HG02870 (cell line): ENCODE results near the gene WDR37.
"Not testable (repeated sequence)": the region's sequence is repeated elsewhere in the genome, so short reads cannot be mapped to it uniquely, and the experiment has no call there.

Experiments used
- ATAC-seq: cut with Tn5 transposase; IDR thresholded peaks from one replicate; pipeline ENCODE4 v1.9.1; 2021; ENCODE audit warnings: mild to moderate bottlenecking, moderate library complexity; ENCODE audit not compliant: unreplicated experiment

The WDR37 gene

GRCh38 chr10:1040133-1040532 lies 16.1 kb upstream of the WDR37 start:
- ATAC-seq = no peak

DNA sequence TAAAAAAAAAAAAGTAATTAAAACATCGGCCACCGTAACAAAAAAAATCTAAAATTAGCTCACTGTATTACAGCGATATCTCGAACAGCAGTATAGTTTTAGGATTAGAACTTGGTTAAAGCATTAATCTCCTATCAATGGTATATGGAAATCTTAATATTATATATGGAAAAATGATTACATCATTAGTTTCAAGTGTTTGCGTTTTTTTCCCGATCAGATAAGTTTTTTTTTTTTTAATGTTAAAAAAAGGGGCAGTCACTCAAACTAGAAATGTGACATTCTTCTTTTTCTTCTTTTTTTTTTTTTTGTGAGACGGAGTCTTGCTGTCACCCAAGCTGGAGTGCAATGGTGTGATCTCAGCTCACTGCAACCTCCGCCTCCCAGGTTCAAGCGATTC lies 14.7 kb upstream of the WDR37 start:
- no peak for ATAC-seq

- peak; percentile 63 for ATAC-seq
These were observed 12.6 kb upstream of the WDR37 start for GRCh38 chr10:1043532-1043995.

DNA sequence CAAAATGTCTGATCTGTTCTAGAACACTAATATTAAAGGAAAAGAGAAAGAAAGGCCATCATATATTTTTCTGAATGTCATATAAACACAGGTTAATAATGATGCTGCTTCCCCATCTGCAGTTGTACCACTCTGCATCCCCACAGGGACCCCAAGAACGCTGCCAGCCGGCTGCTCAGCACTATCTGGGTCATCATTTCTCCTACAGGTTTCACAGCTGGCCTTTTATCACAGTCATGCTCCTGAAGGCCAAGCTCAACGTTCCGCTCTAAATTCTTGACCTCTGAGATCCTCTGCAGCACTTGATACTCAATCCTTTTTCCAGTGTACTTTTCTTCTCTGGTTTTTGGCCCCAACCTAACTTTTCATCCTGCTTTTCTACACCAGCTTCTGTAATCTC lies 12.0 kb upstream of the WDR37 start:
- no peak for ATAC-seq

DNA sequence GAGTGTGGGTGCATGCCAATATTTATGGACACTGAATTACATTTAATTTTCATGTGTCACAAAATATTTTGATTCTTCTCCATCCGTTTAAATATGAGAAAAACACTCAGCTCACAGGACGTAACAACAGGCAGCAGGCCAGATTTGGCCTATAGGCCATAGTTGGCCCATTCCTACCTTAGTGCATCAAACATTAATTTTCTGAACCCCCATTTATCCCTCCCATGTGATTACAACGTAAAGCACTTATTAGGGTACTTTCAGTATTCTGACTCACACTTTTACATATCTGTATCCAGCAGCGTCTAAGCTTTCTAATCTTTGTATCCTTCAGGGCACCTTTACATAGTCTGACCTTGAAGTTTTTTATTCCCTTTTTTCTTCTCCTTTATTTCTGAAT lies 11.2 kb upstream of the WDR37 start:
- ATAC-seq = no peak

DNA sequence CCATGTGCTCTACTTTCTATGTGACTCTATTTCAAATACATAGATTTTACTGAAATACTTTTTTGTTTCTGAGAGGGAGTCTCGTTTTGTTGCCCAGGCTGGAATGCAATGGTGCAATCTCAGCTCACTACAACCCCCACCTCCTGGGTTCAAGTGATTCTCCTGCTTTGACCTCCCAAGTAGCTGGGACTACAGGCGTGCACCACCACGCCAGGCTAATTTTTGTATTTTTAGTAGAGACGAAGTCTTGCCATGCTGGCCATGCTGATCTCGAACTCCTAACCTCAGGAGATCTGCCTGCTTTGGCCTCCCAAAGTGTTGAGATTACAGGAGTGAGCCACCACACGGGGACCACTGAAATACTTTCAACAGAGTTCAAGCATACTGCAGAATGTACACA lies 10.8 kb upstream of the WDR37 start:
- ATAC-seq = no peak

DNA sequence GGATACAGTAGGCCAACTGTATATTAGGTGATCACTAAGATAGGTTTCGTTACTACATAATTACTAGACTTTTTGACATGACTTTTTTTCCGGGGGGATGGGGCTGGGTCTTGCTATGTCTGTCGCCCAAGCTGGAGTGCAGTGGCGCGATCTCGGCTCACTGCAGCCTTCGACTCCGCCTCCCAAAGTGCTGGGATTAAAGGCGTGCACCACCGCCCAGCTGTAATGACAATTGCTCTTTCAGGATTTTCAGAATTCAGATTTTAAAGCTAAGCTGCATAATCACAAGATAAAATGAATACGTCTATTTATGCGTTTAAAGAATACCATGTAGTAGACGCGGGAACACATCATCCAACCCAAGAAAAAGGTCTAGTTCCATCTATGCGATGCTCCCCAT lies 8.2 kb upstream of the WDR37 start:
- no peak for ATAC-seq

- peak; percentile 9 for ATAC-seq
These were observed 7.8 kb upstream of the WDR37 start for GRCh38 chr10:1048349-1048731.

GRCh38 chr10:1048732-1049424 lies 7.3 kb upstream of the WDR37 start, which contains the start of gene IDI1:
Gene IDI1, minus strand, starts transcription at chr10:1049119. Its CDS starts 116 bp downstream, at chr10:1049003.
- ATAC-seq = peak; percentile 78

DNA sequence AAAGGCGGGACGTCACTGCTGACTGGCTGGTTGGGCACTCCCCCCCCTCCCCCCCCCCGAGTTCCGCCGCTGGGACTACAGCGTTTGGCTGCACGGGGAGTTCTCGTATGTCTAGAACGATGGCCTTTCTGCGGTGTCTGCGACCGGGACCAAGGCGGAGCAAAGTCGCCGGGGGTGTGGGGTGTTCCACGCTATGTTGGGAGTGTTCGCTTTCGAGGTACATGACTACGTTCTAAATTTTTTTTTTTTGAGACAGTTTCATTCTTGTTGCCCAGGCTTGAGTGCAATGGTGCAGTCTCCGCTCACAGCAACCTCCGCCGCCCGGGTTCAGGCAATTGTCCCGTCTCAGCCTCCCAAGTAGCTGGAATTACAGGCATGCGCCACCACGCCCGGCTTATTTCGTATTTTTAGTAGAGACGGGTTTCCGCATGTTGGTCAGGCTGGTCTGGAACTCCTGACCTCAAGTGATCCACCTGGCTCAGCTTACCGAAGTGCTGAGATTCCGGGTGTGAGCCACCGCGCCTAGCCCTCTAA lies 6.7 kb upstream of the WDR37 start:
- no peak for ATAC-seq

DNA sequence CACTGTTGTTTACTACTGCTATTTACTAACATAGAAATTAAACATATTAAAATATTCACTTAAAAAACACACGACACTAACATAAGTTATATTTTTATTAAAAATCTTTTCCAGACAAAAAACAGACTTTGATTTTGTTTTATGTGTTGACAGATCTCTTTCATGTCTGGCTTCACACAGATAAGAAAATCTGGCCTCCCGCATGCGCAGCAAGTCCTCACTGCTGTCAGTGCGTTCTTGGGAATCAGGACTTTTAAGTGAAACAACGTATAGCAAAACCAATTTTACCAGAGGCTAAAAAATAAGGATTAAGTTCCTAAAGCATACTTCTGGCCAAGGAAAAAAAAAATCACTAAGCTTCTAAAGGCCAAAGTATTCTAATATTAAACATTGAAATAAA lies 6.0 kb upstream of the WDR37 start:
- no peak for ATAC-seq

GRCh38 chr10:1050554-1050953 lies 5.6 kb upstream of the WDR37 start:
- no peak for ATAC-seq

- no peak for ATAC-seq
These were observed 1.5 kb upstream of the WDR37 start for GRCh38 chr10:1054684-1055083.

- ATAC-seq = peak; percentile 14
These were observed 997 bp downstream of the WDR37 start for GRCh38 chr10:1057106-1057657.

- no peak for ATAC-seq
These were observed 1.8 kb downstream of the WDR37 start for GRCh38 chr10:1058017-1058416.

- ATAC-seq = no peak
These were observed 3.7 kb downstream of the WDR37 start for GRCh38 chr10:1059902-1060301.

- no peak for ATAC-seq
These were observed 6.0 kb downstream of the WDR37 start for GRCh38 chr10:1061930-1062774.

GRCh38 chr10:1063232-1063865 lies 7.2 kb downstream of the WDR37 start:
- no peak for ATAC-seq

GRCh38 chr10:1064964-1065247 lies 8.7 kb downstream of the WDR37 start:
- no peak for ATAC-seq

- not testable (repeated sequence) for ATAC-seq
These were observed 10.5 kb downstream of the WDR37 start for GRCh38 chr10:1066734-1067133.
